Stimulated activated CD4-positive, alpha-beta T cell treated with anti-CD3 and anti-CD28 coated beads, Interleukin-1b, Interleukin-23, amount 100 ng/mL, for 1 hour (primary cell): ENCODE data around the gene SETD5.
"Not testable (repeated sequence)": the region's sequence is repeated elsewhere in the genome, so short reads cannot be mapped to it uniquely, and the experiment has no call there.

Experiments
- DNase-seq, 2 donors: peaks; one replicate each; pipeline ENCODE4 v3.0.0-alpha.2; 2020; ENCODE audit warnings: low read depth in 2 of 2

Gene SETD5

GRCh38 chr3:9455596-9456131, 58.2 kb downstream of the SETD5 start:
- no peak for DNase-seq

GRCh38 chr3:9467451-9467850, 70.0 kb downstream of the SETD5 start:
- DNase-seq = no peak

GRCh38 chr3:9468460-9468859, 71.0 kb downstream of the SETD5 start:
- DNase-seq = no peak

- no peak for DNase-seq
Observed at GRCh38 chr3:9469986-9470385, 72.6 kb downstream of the SETD5 start.

- no peak for DNase-seq
Observed at GRCh38 chr3:9473496-9474065, 76.2 kb downstream of the SETD5 start.

- DNase-seq = no peak
Observed at GRCh38 chr3:9474482-9474881, 77.1 kb downstream of the SETD5 start.

GRCh38 chr3:9476935-9477334, 79.5 kb downstream of the SETD5 start:
- no peak for DNase-seq

GRCh38 chr3:9480265-9480664, 82.8 kb downstream of the SETD5 start:
- no peak for DNase-seq

- no peak for DNase-seq
Observed at GRCh38 chr3:9485248-9485647, 87.8 kb downstream of the SETD5 start.

- no peak for DNase-seq
Observed at GRCh38 chr3:9491506-9491905, 94.1 kb downstream of the SETD5 start.

- DNase-seq = not testable (repeated sequence)
Observed at GRCh38 chr3:9494036-9494435, 96.6 kb downstream of the SETD5 start.

GRCh38 chr3:9496893-9497292, 99.5 kb downstream of the SETD5 start:
- DNase-seq = no peak

- no peak for DNase-seq
Observed at GRCh38 chr3:9497821-9498565, 100.6 kb downstream of the SETD5 start.

GRCh38 chr3:9498781-9499180, 101.4 kb downstream of the SETD5 start:
- DNase-seq = no peak

GRCh38 chr3:9499455-9500107, 102.2 kb downstream of the SETD5 start:
- DNase-seq = no peak

- peak; percentile 7 to 47 for DNase-seq
Observed at GRCh38 chr3:9500108-9501050, 103.0 kb downstream of the SETD5 start.

GRCh38 chr3:9501226-9501625, 103.8 kb downstream of the SETD5 start:
- no peak for DNase-seq

GRCh38 chr3:9503283-9503682, 105.9 kb downstream of the SETD5 start:
- DNase-seq = peak; percentile 11 to 54

- no peak for DNase-seq
Observed at GRCh38 chr3:9507586-9508578, 110.5 kb downstream of the SETD5 start.

- DNase-seq = no peak
Observed at GRCh38 chr3:9508781-9509180, 111.4 kb downstream of the SETD5 start.
